GM21723 (cell line): ENCODE results near the gene MAML2.
"Not testable (repeated sequence)": the region's sequence is repeated elsewhere in the genome, so short reads cannot be mapped to it uniquely, and the experiment has no call there.

ENCODE experiments used
- ATAC-seq: cut with Tn5 transposase; IDR thresholded peaks from one replicate; pipeline ENCODE4 v1.9.1; 2021; ENCODE audit warnings: mild to moderate bottlenecking, moderate library complexity; ENCODE audit not compliant: unreplicated experiment

MAML2 gene

GRCh38 chr11:96193745-96194443 lies 149.1 kb downstream of the MAML2 start:
- ATAC-seq = no peak

- no peak for ATAC-seq
Measured at GRCh38 chr11:96191752-96192151, 151.2 kb downstream of the MAML2 start.

- peak; percentile 36 for ATAC-seq
Measured at GRCh38 chr11:96189351-96189750, 153.6 kb downstream of the MAML2 start.

GRCh38 chr11:96188243-96189006 lies 154.6 kb downstream of the MAML2 start:
- ATAC-seq = peak; percentile 55

GRCh38 chr11:96187822-96188221 lies 155.2 kb downstream of the MAML2 start:
- ATAC-seq = no peak

GRCh38 chr11:96186806-96187205 lies 156.2 kb downstream of the MAML2 start:
- ATAC-seq = no peak

GRCh38 chr11:96185220-96185768 lies 157.7 kb downstream of the MAML2 start:
- ATAC-seq = peak; percentile 74

- not testable (repeated sequence) for ATAC-seq
Measured at GRCh38 chr11:96180937-96181336, 162.1 kb downstream of the MAML2 start.

GRCh38 chr11:96180341-96180740 lies 162.7 kb downstream of the MAML2 start:
- ATAC-seq = no peak

- no peak for ATAC-seq
Measured at GRCh38 chr11:96179905-96180304, 163.1 kb downstream of the MAML2 start.

- no peak for ATAC-seq
Measured at GRCh38 chr11:96178887-96179279, 164.1 kb downstream of the MAML2 start.

GRCh38 chr11:96178049-96178886 lies 164.7 kb downstream of the MAML2 start:
- no peak for ATAC-seq

GRCh38 chr11:96177146-96177545 lies 165.8 kb downstream of the MAML2 start:
- ATAC-seq = no peak

- ATAC-seq = no peak
Measured at GRCh38 chr11:96173906-96174305, 169.1 kb downstream of the MAML2 start.

GRCh38 chr11:96173422-96173821 lies 169.6 kb downstream of the MAML2 start:
- no peak for ATAC-seq

GRCh38 chr11:96172604-96173003 lies 170.4 kb downstream of the MAML2 start:
- no peak for ATAC-seq

GRCh38 chr11:96169250-96169649 lies 173.7 kb downstream of the MAML2 start:
- ATAC-seq = no peak

GRCh38 chr11:96168623-96169022 lies 174.4 kb downstream of the MAML2 start:
- no peak for ATAC-seq

- no peak for ATAC-seq
Measured at GRCh38 chr11:96167787-96168186, 175.2 kb downstream of the MAML2 start.

GRCh38 chr11:96167203-96167758 lies 175.7 kb downstream of the MAML2 start:
- ATAC-seq = no peak
